Measurements from ENCODE around the gene SULF2. TPM values are rescaled to one million over a fixed set of nuclear protein-coding genes. Genes with fewer than 3 reads are reported as not detected.

The SULF2 gene
- total RNA-seq, 1 experiment from 2014 or later, result 13.0 TPM

- H4K20me1 ChIP-seq (ENCODE audit: insufficient read depth), result no peaks in the 10 kb centered on the region
- CTCF ChIA-PET, result interaction anchor here (1.3 kb wide), 1 partner anchor 940 kb away, joined by 5 read pairs; no protein-coding TSS in a partner anchor
- no peak overlapping the region for H3K27ac ChIP-seq (ENCODE audit: low read depth, low read length)
- intact Hi-C loops (cut with micrococcal nuclease), result no loop called here
- no peak overlapping the region for H3K9ac ChIP-seq (ENCODE audit: low read length)
- BruUV-seq (replicated peaks), result no TSS peak
- peaks cover 0 to 8% of the 10 kb centered on the region in 2 experiments; a peak in 1 of 4 replicates for H3K4me1 ChIP-seq (ENCODE audit: control insufficient read depth in 1 of 2, insufficient read depth in 2 of 2, low read length in 2 of 2)
- ATAC-seq, result no peak
- no peaks in the 10 kb centered on the region for H3K79me2 ChIP-seq (ENCODE audit: insufficient read depth, low read length)
- H3K9me3 ChIP-seq (ENCODE audit: control insufficient read depth in 1 of 2, insufficient read depth in 1 of 2, low read depth in 1 of 2, low read length in 2 of 2), result no peaks in the 10 kb centered on the region
- no peak overlapping the region for H3K4me3 ChIP-seq (replicated peaks in 1 of 2; ENCODE audit: low read depth in 1 of 2, low read length in 2 of 2)
- H3K36me3 ChIP-seq (ENCODE audit: control insufficient read depth in 1 of 2, insufficient read depth in 2 of 2, low read length in 2 of 2), result no peaks in the 10 kb centered on the region
- DNase-seq (ENCODE audit: low read depth, low spot score), result no peak
- H3K9me2 ChIP-seq (ENCODE audit: insufficient read depth), result no peaks in the 10 kb centered on the region
- no peak overlapping the region for H2AFZ ChIP-seq (ENCODE audit: low read depth, low read length, poor library complexity, severe bottlenecking)
- H3K27me3 ChIP-seq (ENCODE audit: insufficient read depth, low read length), result no peaks in the 10 kb centered on the region
- RAD21 ChIA-PET (ENCODE audit: low non-redundant PET in 1 of 2, low total read pairs in 2 of 2, uncharacterized antibody in 2 of 2, unreplicated experiment in 2 of 2), result no interaction called here
- no peak overlapping the region for H3K4me2 ChIP-seq (ENCODE audit: low read length)
- POLR2A ChIA-PET, result no interaction called here
- no peak for TF ChIP-seq FOSL1 (IDR thresholded peaks at IDR 0.05; ENCODE audit: low read depth)
- no peak for TF ChIP-seq EGR1 (IDR thresholded peaks at IDR 0.05; ENCODE audit: low read depth)
- TF ChIP-seq POLR2AphosphoS5 (IDR thresholded peaks at IDR 0.05; ENCODE audit: low read depth, low read length), result no peak
- no peak for TF ChIP-seq JUND (IDR thresholded peaks at IDR 0.05)
- no peak for TF ChIP-seq ATF3 (IDR thresholded peaks at IDR 0.05)
These were observed 104.3 kb downstream of the SULF2 start for GRCh38 chr20:47680804-47681529.

- no peak for TF ChIP-seq POLR2AphosphoS5 (IDR thresholded peaks at IDR 0.05; ENCODE audit: low read depth, low read length)
- Histone ChIP-seq H3K9me3 (ENCODE audit: control insufficient read depth in 1 of 2, insufficient read depth in 1 of 2, low read depth in 1 of 2, low read length in 2 of 2) (no peaks in the 10 kb centered on the region), H3K27ac (ENCODE audit: low read depth, low read length) (no peak overlapping the region), H3K4me2 (ENCODE audit: low read length) (no peak overlapping the region), H3K4me3 (replicated peaks in 1 of 2; ENCODE audit: low read depth in 1 of 2, low read length in 2 of 2) (no peak overlapping the region), H2AFZ (ENCODE audit: low read depth, low read length, poor library complexity, severe bottlenecking) (no peak overlapping the region), H3K9me2 (ENCODE audit: insufficient read depth) (no peaks in the 10 kb centered on the region), H3K4me1 (ENCODE audit: control insufficient read depth in 1 of 2, insufficient read depth in 2 of 2, low read length in 2 of 2) (peaks cover 0 to 8% of the 10 kb centered on the region in 2 experiments; a peak in 1 of 4 replicates), H3K9ac (ENCODE audit: low read length) (no peak overlapping the region), H4K20me1 (ENCODE audit: insufficient read depth) (no peaks in the 10 kb centered on the region), H3K79me2 (ENCODE audit: insufficient read depth, low read length) (no peaks in the 10 kb centered on the region), H3K36me3 (ENCODE audit: control insufficient read depth in 1 of 2, insufficient read depth in 2 of 2, low read length in 2 of 2) (no peaks in the 10 kb centered on the region), H3K27me3 (ENCODE audit: insufficient read depth, low read length) (no peaks in the 10 kb centered on the region)
- ATAC-seq (no peak), DNase-seq (ENCODE audit: low read depth, low spot score) (no peak)
- RAD21 ChIA-PET (ENCODE audit: low non-redundant PET in 1 of 2, low total read pairs in 2 of 2, uncharacterized antibody in 2 of 2, unreplicated experiment in 2 of 2), result interaction anchor here in 1 of 2 experiments (2.5 kb wide), 1 partner anchor 941 kb away, joined by 6 read pairs; no protein-coding TSS in a partner anchor
- CTCF ChIA-PET, result interaction anchor here (0.7 to 5.5 kb wide), 3 partner anchors 598 to 941 kb away, joined by 3 to 43 read pairs (median 6); no protein-coding TSS in a partner anchor
- BruUV-seq (replicated peaks), result no TSS peak
- POLR2A ChIA-PET, result interaction anchor here (0.9 kb wide), 1 partner anchor 941 kb away, joined by 3 read pairs; no protein-coding TSS in a partner anchor
- intact Hi-C loops (cut with micrococcal nuclease), result loop anchor here (5.0 kb wide), 2 partner anchors 33 to 108 kb away; partner anchors contain the start of gene SULF2
These were observed 105.8 kb downstream of the SULF2 start for GRCh38 chr20:47679462-47679861.
